ENCODE results near the gene RPRD2.
A peak's percentile ranks its signal among the peaks of the same experiment; 100 is the strongest.

RPRD2 gene

GRCh38 chr1:150484431-150484830, 120.5 kb downstream of the RPRD2 start:
- TF ChIP-seq CTCF (IDR thresholded peaks at IDR 0.05; ENCODE audit: extremely low read depth, missing control alignments) = no peak
- no peak for DNase-seq (ENCODE audit: low spot score)

GRCh38 chr1:150484861-150485260, 120.9 kb downstream of the RPRD2 start:
- TF ChIP-seq CTCF (IDR thresholded peaks at IDR 0.05; ENCODE audit: extremely low read depth, missing control alignments) = no peak
- no peak for DNase-seq (ENCODE audit: low spot score)

- no peak for TF ChIP-seq CTCF (IDR thresholded peaks at IDR 0.05; ENCODE audit: extremely low read depth, missing control alignments)
- DNase-seq (ENCODE audit: low spot score) = peak; percentile 94
Observed at GRCh38 chr1:150486966-150487762, 123.2 kb downstream of the RPRD2 start, which contains the start of gene TARS2. Gene TARS2, plus strand, starts transcription at chr1:150487419. Its CDS starts 32 bp downstream, at chr1:150487451.

- no peak for TF ChIP-seq CTCF (IDR thresholded peaks at IDR 0.05; ENCODE audit: extremely low read depth, missing control alignments)
- DNase-seq (ENCODE audit: low spot score) = no peak
Observed at GRCh38 chr1:150487763-150488115, 123.8 kb downstream of the RPRD2 start.

- no peak for DNase-seq (ENCODE audit: low spot score)
- TF ChIP-seq CTCF (IDR thresholded peaks at IDR 0.05; ENCODE audit: extremely low read depth, missing control alignments) = no peak
Observed at GRCh38 chr1:150493175-150493574, 129.2 kb downstream of the RPRD2 start.

GRCh38 chr1:150498342-150498741, 134.4 kb downstream of the RPRD2 start:
- DNase-seq (ENCODE audit: low spot score) = no peak
- no peak for TF ChIP-seq CTCF (IDR thresholded peaks at IDR 0.05; ENCODE audit: extremely low read depth, missing control alignments)

GRCh38 chr1:150505431-150505830, 141.5 kb downstream of the RPRD2 start:
- no peak for DNase-seq (ENCODE audit: low spot score)
- no peak for TF ChIP-seq CTCF (IDR thresholded peaks at IDR 0.05; ENCODE audit: extremely low read depth, missing control alignments)
